GM12878 (cell line): ENCODE measurements around the gene CAMP. TPM values are rescaled to one million over a fixed set of nuclear protein-coding genes. Genes with fewer than 3 reads are reported as not detected.
"Not testable (repeated sequence)": the region's sequence is repeated elsewhere in the genome, so short reads cannot be mapped to it uniquely, and the experiment has no call there.

Experiments used
- ATAC-seq: fragments of 200-7000 bp; cut with Tn5 transposase; 3 replicates; pipeline ENCODE4 v1.9.1; 2020; ENCODE audit warnings: mild to moderate bottlenecking, moderate library complexity
- BruUV-seq: library from RNA; stranded (reverse); fragments of 400-500 nt; replicated peaks from 2 replicates; lab custom pipeline; 2021; lab: Mats Ljungman, UMichigan
- CTCF ChIA-PET: fragments of 300-600 bp; sonication (Branson Sonifier 250); formaldehyde crosslinking; extraction: SDS; loops from one replicate; lab custom pipeline; 2021; ENCODE audit warnings: inconsistent platforms; lab: Yijun Ruan, JAX
- POLR2A ChIA-PET: fragments of 350-600 bp; formaldehyde crosslinking; extraction: SDS; loops from one replicate; lab custom pipeline; 2021; ENCODE audit warnings: inconsistent platforms; lab: Charles Lee
- RAD21 ChIA-PET: fragments of 300-600 bp; sonication (Branson Sonifier 250); formaldehyde crosslinking; loops from one replicate; lab custom pipeline; 2023; ENCODE audit warnings: antibody characterized with exemption; ENCODE audit not compliant: unreplicated experiment; lab: Charles Lee
- SMC1A ChIA-PET: fragments of 300-600 bp; sonication (Branson Sonifier 250); formaldehyde crosslinking; loops from one replicate; lab custom pipeline; 2023; ENCODE audit not compliant: unreplicated experiment, uncharacterized antibody; lab: Charles Lee
- DNase-seq: peaks from one replicate; pipeline ENCODE4 v3.0.0-alpha.2; 2011; ENCODE audit warnings: low read depth, low spot score
- FAIRE-seq: peaks from 3 replicates; lab custom pipeline; 2011; peaks lifted over from hg19 to GRCh38; lab: Jason Lieb, UNC
- H2AFZ ChIP-seq: 2 replicates; pipeline ENCODE4 v1.6.0; 2011; ENCODE audit warnings: low read depth, low read length, control low read depth; ENCODE audit not compliant: control insufficient read depth
- H3K27ac ChIP-seq: 2 replicates; pipeline ENCODE4 v1.5.1; 2011; ENCODE audit warnings: control low read depth; ENCODE audit not compliant: control insufficient read depth, insufficient read depth
- H3K27me3 ChIP-seq, 2 experiments: replicated peaks in 1 of 2; 2 replicates each; pipeline versions ENCODE4 v1.6.0 to v1.6.1; 2011; ENCODE audit warnings: low read length in 1 of 2; ENCODE audit not compliant: control insufficient read depth in 2 of 2, insufficient read depth in 2 of 2
- H3K36me3 ChIP-seq, 2 experiments: 2 replicates each; pipeline ENCODE4 v1.5.1; 2011; ENCODE audit warnings: low read length in 1 of 2; ENCODE audit not compliant: control insufficient read depth in 2 of 2, insufficient read depth in 2 of 2
- H3K4me1 ChIP-seq: 2 replicates; pipeline ENCODE4 v1.6.1; 2011; ENCODE audit warnings: mild to moderate bottlenecking, low read length, moderate library complexity, mixed read lengths; ENCODE audit not compliant: control insufficient read depth, insufficient read depth
- H3K4me2 ChIP-seq: 2 replicates; pipeline ENCODE4 v1.6.0; 2011; ENCODE audit warnings: control low read depth; ENCODE audit not compliant: control insufficient read depth, insufficient read depth
- H3K4me3 ChIP-seq: fragments of 200-600 bp; sonication (generic); 2 replicates; pipeline ENCODE4 v1.5.1; 2016
- H3K79me2 ChIP-seq: 2 replicates; pipeline ENCODE4 v1.6.0; 2011; ENCODE audit warnings: low read length; ENCODE audit not compliant: control insufficient read depth, insufficient read depth
- H3K9ac ChIP-seq: 2 replicates; pipeline ENCODE4 v1.8.0; 2011; ENCODE audit warnings: low read length, control low read depth, mixed read lengths; ENCODE audit not compliant: control insufficient read depth, insufficient read depth
- H3K9me3 ChIP-seq: replicated peaks from 3 replicates; pipeline ENCODE4 v1.5.1; 2011; ENCODE audit warnings: mild to moderate bottlenecking, low read length; ENCODE audit not compliant: control insufficient read depth, insufficient read depth
- H4K20me1 ChIP-seq: 2 replicates; pipeline ENCODE4 v1.6.0; 2011; ENCODE audit not compliant: control insufficient read depth, insufficient read depth
- HDAC2 ChIP-seq: fragments of 200-600 bp; sonication (generic); IDR thresholded peaks from 2 replicates; pipeline ENCODE4 v1.6.1; 2017
- KAT2A ChIP-seq: conservative IDR thresholded peaks from 2 replicates; pipeline ENCODE4 v1.6.1; 2011; ENCODE audit warnings: low read depth, low read length; ENCODE audit not compliant: control insufficient read depth
- NFIC ChIP-seq: IDR thresholded peaks from 2 replicates; pipeline ENCODE4 v1.6.1; 2012; ENCODE audit warnings: low read depth, mild to moderate bottlenecking, inconsistent platforms, low read length, moderate library complexity
- USF1 ChIP-seq: IDR thresholded peaks from 2 replicates; pipeline ENCODE4 v1.6.1; 2011; ENCODE audit warnings: borderline replicate concordance, low read depth, mild to moderate bottlenecking, moderate library complexity, mixed read lengths, low read length; ENCODE audit not compliant: insufficient read depth; ENCODE audit errors: extremely low read length
- ZBTB11 ChIP-seq: fragments of 450-650 bp; formaldehyde crosslinking; IDR thresholded peaks from 2 replicates; pipeline ENCODE4 v1.5.0; 2022; ENCODE audit warnings: mild to moderate bottlenecking, missing genetic modification characterization
- ZBTB4 ChIP-seq: fragments of 450-650 bp; formaldehyde crosslinking; IDR thresholded peaks from 2 replicates; pipeline ENCODE4 v1.4.0; 2022; ENCODE audit warnings: mild to moderate bottlenecking, moderate library complexity
- WGBS: methylation state at CpG from one replicate; pipeline ENCODE4 v1.1.6; 2016; ENCODE audit warnings: low lambda C conversion rate; ENCODE audit not compliant: insufficient replicate concordance, insufficient coverage; ENCODE audit errors: missing lambda C conversion rate; 5-methylcytosine and 5-hydroxymethylcytosine counted together
- in situ Hi-C: fragments of 300-500 bp; cut with MboI; formaldehyde crosslinking; loops from 9 replicates; pipeline ENCODE4 v1.14.3; 2018; ENCODE audit warnings: mixed read lengths
- intact Hi-C: fragments of 100-400 bp; cut with micrococcal nuclease; formaldehyde crosslinking; loops from one replicate; pipeline ENCODE4 v1.14.2; 2022; ENCODE audit not compliant: unreplicated experiment
- polyA plus RNA-seq, 11 experiments: library from polyadenylated mRNA; depleted of rRNA in 4 of 11; unstranded in 6 of 11; stranded (reverse) in 5 of 11; fragments of >200 nt; fragmentation: Nextera tagmentation in 4 of 11; fragmentation: Illumina TruSeq in 1 of 11; extraction: Ambion mirVana in 4 of 11; extraction: Trizol in 1 of 11; gene quantifications; 1 replicate in 1 of 11; 2 replicates in 10 of 11; pipeline versions ENCODE4 v1.2.1 to v1.2.3, GENCODE V29; 2011 to 2016; ENCODE audit warnings: inconsistent platforms in 2 of 11, missing spikeins in 2 of 11, low read depth in 1 of 11
- total RNA-seq, 4 experiments: library from RNA; depleted of rRNA in 3 of 4; stranded (reverse); fragments of >200 nt in 3 of 4; fragmentation: Illumina TruSeq in 1 of 4; extraction: Trizol in 1 of 4; gene quantifications; 2 replicates each; pipeline versions ENCODE4 v1.2.1 to v1.2.3, GENCODE V29; 2013 to 2021
- TF ChIP-seq, protein P1 (sequence below): fragments of 450-650 bp; IDR thresholded peaks from 2 replicates; pipeline ENCODE4 v1.6.1; 2016; ENCODE audit warnings: mild to moderate bottlenecking

CAMP gene
- total and polyA plus RNA-seq, 10 of the 15 experiments (the other 5 are each of a cell fraction or from before 2014, with no cell fraction given), result 0.76 to 34.3 (median 7.6) TPM

GRCh38 chr3:48211776-48212175 is 11.5 kb upstream of the CAMP start:
- BruUV-seq, H2AFZ ChIP-seq, H3K79me2 ChIP-seq, H4K20me1 ChIP-seq, H3K4me2 ChIP-seq, H3K27ac ChIP-seq, H3K4me1 ChIP-seq, RAD21 ChIA-PET, H3K4me3 ChIP-seq, H3K27me3 ChIP-seq, FAIRE-seq, CTCF ChIA-PET, intact Hi-C loops, POLR2A ChIA-PET, in situ Hi-C loops, DNase-seq, H3K9ac ChIP-seq, H3K36me3 ChIP-seq, H3K9me3 ChIP-seq, ATAC-seq, SMC1A ChIA-PET: not testable (repeated sequence)
- 91% methylated on average over 11 of the region's 36 CpGs for WGBS

- BruUV-seq, result no TSS peak
- Histone ChIP-seq H3K9ac (no peak overlapping the region), H3K4me3 (no peak overlapping the region), H3K36me3 (no peaks in the 10 kb centered on the region), H3K4me1 (no peaks in the 10 kb centered on the region), H4K20me1 (no peaks in the 10 kb centered on the region), H3K4me2 (no peak overlapping the region), H3K27ac (no peak overlapping the region), H3K79me2 (no peaks in the 10 kb centered on the region), H2AFZ (no peak overlapping the region), H3K27me3 (no peaks in the 10 kb centered on the region; a peak in 1 of 4 replicates), H3K9me3 (no peaks in the 10 kb centered on the region)
- WGBS, result 67% methylated on average over 3 of the region's 3 CpGs
- RAD21 ChIA-PET, result no interaction called here
- CTCF ChIA-PET, result no interaction called here
- POLR2A ChIA-PET, result no interaction called here
- DNase-seq, result no peak
- in situ Hi-C loops (no loop called here), intact Hi-C loops (no loop called here)
- FAIRE-seq, result no peak
- SMC1A ChIA-PET, result no interaction called here
- no peak for ATAC-seq
- TF ChIP-seq HDAC2 (no peak), KAT2A (no peak), ZBTB11 (no peak), NFIC (no peak), USF1 (no peak), ZBTB4 (CRISPR knock-in tag) (no peak)
- TF ChIP-seq, protein P1, sequence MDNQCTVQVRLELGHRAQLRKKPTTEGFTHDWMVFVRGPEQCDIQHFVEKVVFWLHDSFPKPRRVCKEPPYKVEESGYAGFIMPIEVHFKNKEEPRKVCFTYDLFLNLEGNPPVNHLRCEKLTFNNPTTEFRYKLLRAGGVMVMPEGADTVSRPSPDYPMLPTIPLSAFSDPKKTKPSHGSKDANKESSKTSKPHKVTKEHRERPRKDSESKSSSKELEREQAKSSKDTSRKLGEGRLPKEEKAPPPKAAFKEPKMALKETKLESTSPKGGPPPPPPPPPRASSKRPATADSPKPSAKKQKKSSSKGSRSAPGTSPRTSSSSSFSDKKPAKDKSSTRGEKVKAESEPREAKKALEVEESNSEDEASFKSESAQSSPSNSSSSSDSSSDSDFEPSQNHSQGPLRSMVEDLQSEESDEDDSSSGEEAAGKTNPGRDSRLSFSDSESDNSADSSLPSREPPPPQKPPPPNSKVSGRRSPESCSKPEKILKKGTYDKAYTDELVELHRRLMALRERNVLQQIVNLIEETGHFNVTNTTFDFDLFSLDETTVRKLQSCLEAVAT, result no peak
Measured at GRCh38 chr3:48214225-48214624, 9.1 kb upstream of the CAMP start.
